ENCODE measurements around the gene CNOT2.
"Not testable (repeated sequence)": the region's sequence is repeated elsewhere in the genome, so short reads cannot be mapped to it uniquely, and the experiment has no call there.

DNA sequence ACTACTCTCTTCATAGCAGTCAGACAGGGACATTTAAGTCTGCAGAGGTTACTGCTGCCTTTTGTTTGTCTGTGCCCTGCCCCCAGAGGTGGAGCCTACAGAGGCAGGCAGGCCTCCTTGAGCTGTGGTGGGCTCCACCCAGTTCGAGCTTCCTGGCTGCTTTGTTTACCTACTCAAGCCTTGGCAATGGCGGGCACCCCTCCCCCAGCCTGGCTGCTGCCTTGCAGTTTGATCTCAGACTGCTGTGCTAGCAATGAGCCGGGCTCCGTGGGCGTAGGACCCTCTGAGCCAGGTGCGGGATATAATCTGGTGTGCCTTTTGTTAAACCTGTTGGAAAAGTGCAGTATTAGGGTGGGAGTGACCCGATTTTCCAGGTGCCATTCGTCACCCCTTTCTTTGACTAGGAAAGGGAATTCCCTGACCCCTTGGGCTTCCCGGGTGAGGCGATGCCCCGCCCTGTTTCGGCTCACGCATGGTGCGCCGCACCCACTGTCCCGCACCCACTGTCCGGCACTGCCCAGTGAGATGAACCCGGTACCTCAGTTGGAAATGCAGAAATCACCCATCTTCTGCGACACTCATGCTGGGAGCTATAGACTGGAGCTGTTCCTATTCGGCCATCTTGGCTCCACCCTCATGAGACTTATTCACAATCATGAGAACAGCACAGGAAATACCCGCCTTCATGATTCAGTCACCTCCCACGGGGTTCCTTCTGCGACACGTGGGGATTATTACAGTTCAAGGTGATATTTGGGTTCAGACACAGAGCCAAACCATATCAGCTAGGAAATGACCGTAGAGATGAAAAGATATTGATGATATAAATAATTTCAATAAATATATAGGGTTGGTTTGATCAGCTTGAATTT lies 61.7 kb downstream of the CNOT2 start:
- TF ChIP-seq, protein P1, sequence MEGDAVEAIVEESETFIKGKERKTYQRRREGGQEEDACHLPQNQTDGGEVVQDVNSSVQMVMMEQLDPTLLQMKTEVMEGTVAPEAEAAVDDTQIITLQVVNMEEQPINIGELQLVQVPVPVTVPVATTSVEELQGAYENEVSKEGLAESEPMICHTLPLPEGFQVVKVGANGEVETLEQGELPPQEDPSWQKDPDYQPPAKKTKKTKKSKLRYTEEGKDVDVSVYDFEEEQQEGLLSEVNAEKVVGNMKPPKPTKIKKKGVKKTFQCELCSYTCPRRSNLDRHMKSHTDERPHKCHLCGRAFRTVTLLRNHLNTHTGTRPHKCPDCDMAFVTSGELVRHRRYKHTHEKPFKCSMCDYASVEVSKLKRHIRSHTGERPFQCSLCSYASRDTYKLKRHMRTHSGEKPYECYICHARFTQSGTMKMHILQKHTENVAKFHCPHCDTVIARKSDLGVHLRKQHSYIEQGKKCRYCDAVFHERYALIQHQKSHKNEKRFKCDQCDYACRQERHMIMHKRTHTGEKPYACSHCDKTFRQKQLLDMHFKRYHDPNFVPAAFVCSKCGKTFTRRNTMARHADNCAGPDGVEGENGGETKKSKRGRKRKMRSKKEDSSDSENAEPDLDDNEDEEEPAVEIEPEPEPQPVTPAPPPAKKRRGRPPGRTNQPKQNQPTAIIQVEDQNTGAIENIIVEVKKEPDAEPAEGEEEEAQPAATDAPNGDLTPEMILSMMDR (conservative IDR thresholded peaks at IDR 0.05), result not testable (repeated sequence)
- TF ChIP-seq EZH2 (IDR thresholded peaks at IDR 0.05; ENCODE audit: low read depth), result not testable (repeated sequence)
